H7 (cell line): ENCODE results near the gene NUB1. TPM values are rescaled to one million over a fixed set of nuclear protein-coding genes. Genes with fewer than 3 reads are reported as not detected.

Source experiments
- DNase-seq: peaks from one replicate; pipeline ENCODE4 v3.0.0; 2012
- H3K27me3 ChIP-seq: 2 replicates; pipeline ENCODE4 v1.6.0; 2011; ENCODE audit warnings: mild to moderate bottlenecking, low read length; ENCODE audit not compliant: control insufficient read depth, insufficient read depth
- H3K36me3 ChIP-seq: replicated peaks from 2 replicates; pipeline ENCODE4 v1.5.1; 2011; ENCODE audit warnings: low read length; ENCODE audit not compliant: control insufficient read depth, insufficient read depth
- H3K4me3 ChIP-seq: 2 replicates; pipeline ENCODE4 v1.5.1; 2011; ENCODE audit warnings: low read depth, mild to moderate bottlenecking, control low read depth, low read length, moderate library complexity; ENCODE audit not compliant: insufficient read depth
- total RNA-seq: library from RNA; depleted of rRNA; stranded (reverse); fragments of >200 nt; shearing (Covaris generic); gene quantifications from 2 replicates; pipeline ENCODE4 v1.2.3, GENCODE V29; 2014

The NUB1 gene
- total RNA-seq, 1 experiment from 2014 or later: 22.7 TPM

DNA sequence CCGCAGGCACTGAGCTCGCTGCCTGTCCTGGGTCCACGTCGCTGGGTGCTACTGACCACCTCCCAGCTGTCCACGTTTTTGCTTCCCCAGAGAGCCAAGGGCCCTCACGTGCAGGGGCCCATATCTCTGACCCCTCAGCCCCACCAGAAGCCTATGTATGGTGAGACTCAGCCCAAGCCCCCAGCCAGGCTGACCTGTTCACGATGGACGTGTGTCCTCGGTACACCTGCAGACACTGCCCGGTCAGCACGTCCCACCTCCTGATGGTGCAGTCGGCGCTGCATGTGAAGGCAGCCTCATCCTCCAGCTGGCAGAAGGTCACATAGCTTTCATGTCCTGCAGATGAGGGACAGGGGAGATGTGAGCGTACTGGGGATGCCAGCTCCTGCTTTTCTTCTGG is 58.3 kb downstream of the NUB1 start:
- no peak overlapping the region for H3K4me3 ChIP-seq
- H3K36me3 ChIP-seq: peaks cover 4% of the 10 kb centered on the region
- H3K27me3 ChIP-seq: no peaks in the 10 kb centered on the region
- peak; percentile 43 for DNase-seq

DNA sequence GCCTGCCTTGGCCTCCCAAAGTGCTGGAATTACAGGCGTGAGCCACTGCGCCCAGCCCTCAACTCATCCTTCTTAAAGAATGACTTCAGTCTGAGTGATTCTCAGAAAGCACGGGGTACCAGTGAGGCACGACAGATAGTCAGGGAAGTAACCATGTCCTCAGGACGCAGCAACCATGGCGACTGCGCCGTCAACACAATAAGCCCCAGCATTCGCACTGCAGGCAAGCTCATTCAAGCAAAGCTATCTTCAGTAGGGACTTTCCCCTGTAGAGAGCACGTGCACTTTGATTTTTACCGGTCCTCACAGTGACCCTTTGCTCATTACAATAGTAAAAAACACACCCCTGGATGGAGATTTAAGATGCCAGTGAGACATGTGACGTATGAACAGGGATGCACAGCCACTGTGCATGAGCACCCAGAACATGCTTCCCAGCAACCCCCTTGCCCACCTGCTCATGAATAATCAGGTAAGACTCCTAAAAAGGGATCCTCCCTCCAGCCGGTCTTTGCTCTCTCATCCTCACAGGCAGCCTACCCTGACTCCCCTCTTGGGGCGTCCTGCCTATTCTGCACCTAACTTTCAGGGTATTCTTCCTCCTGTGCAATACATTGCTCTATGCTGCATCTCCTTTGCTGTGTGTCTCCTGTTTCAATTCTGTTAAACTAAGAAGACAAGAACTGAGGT is 59.2 kb downstream of the NUB1 start:
- H3K4me3 ChIP-seq: no peak overlapping the region
- DNase-seq: peak; percentile 77

DNA sequence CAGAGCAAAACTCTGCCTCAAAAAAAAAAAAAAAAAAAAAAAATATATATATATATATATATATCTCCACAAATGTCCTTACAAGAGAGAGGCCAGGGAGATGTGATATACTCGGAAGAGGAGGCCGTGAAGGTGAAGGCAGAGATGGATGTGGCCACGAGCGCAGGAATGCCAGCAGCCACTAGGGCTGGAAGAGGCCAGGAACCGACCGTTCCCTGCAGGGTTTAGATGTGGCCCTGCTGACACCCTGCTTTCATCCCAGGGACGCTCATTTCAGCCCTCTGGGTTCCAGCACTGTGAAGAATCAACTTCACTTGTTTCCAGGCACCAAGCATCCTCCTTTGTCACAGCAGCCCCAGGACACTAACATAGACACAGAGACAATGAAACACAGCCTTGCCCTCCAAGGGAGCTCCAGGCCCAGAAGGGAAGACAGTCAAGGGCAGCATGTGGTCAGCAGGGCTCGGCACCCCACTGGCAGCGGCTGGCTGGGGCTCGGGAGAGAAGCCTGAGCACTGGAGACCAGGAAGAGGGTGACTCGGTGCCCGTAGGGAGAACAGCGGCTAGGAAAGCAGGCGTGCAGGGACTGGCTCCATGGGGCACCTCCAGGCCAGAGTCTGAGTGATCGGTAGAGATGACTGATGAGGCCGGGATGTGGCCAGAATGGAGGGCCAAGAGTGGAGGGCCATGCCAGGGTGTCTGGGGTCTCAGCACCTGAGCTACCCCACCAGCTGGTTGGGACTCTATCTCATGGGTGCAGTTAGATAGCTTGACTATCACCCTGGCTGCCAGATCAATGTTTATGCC is 60.6 kb downstream of the NUB1 start:
- DNase-seq: peak; percentile 56
- no peak overlapping the region for H3K4me3 ChIP-seq
- peaks cover 4% of the 10 kb centered on the region for H3K36me3 ChIP-seq

More for the DNA sequence above, 59.2 kb downstream of the NUB1 start:
- Histone ChIP-seq H3K27me3 (no peaks in the 10 kb centered on the region), H3K36me3 (peaks cover 4% of the 10 kb centered on the region)

DNA sequence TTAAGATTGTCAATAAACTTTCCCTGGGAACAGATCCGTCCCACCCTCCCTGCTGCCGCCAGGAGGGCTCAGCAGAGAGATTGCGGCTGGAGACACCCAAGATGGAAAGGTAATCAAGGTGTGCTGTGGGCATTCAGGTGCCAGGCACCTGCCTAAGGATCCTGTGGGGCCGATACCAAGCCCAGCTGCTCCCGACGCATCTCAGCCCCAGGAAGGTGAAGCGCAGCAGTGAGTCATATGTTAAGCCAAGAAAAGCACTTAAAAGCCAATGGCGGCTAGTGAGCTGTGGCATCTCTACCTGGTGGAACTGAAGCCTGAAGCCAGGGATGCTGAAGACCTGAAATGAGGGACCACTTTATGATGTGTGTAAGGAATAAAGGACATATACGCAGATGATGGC is 62.2 kb downstream of the NUB1 start:
- no peaks in the 10 kb centered on the region for H3K27me3 ChIP-seq
- no peak overlapping the region for H3K4me3 ChIP-seq
- peak; percentile 56 for DNase-seq
- peaks cover 3% of the 10 kb centered on the region for H3K36me3 ChIP-seq

More for the DNA sequence above, 60.6 kb downstream of the NUB1 start:
- no peaks in the 10 kb centered on the region for H3K27me3 ChIP-seq

DNA sequence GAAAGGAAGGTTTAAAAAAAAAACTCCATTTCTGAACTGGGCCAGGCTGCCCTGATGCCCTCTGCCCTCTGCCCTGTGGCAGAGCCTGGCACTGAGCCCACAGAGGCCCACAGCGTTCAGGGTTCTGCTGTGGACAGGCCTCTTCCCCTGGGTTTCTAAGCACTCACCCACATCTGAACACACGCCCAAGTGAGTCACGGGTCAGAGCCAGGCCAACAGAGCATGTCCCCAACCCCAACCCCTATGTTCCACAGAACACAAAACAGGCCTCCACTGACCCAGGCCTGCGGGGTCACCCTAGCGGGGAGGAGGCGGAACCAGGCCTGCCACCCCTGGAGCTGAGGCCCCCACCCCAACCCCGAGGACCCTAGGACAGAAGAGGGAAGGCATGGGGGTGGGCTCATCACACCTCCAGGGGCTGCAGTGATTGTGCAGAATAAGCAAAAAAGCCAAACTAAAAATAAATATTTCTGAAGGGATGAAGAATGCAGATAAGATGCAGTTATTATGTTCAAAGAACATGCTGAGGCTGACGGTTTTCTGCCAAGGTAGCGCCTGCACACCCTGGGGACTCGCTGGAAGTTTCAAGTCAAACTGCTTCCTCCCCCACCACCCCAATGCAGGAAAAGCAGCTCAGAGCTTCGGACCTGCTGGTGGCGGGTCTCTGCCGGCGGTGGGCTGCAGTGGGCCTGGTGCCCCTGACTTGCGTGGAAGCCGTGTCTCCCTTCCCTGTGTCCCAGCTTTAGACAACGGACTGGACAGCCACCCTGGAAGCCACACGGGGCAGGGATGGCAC is 62.8 kb downstream of the NUB1 start:
- Histone ChIP-seq H3K36me3 (peaks cover 3% of the 10 kb centered on the region), H3K27me3 (no peaks in the 10 kb centered on the region), H3K4me3 (no peak overlapping the region)
- peak; percentile 59 for DNase-seq

DNA sequence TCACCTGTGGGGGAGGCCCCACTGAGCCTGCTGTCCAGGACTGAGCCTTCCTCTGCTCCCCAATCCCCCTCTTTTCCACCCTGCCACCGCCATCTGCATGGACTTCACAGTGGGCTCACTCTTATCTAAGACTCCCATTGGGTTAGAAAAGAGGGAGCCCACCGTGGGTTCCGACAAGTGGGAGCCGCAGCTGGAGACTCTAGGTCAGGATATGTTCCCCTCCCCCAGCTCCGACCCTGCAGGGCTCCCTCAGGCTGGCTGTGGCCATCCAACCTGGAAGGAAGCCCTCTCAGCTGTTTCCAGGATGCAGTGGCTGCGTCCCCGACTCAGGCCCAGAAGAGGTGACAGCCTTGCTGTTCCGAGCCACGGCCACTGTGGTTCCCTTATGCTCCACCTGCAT is 63.4 kb downstream of the NUB1 start:
- no peaks in the 10 kb centered on the region for H3K27me3 ChIP-seq
- DNase-seq: peak; percentile 59
- H3K36me3 ChIP-seq: peaks cover 3% of the 10 kb centered on the region
- no peak overlapping the region for H3K4me3 ChIP-seq

DNA sequence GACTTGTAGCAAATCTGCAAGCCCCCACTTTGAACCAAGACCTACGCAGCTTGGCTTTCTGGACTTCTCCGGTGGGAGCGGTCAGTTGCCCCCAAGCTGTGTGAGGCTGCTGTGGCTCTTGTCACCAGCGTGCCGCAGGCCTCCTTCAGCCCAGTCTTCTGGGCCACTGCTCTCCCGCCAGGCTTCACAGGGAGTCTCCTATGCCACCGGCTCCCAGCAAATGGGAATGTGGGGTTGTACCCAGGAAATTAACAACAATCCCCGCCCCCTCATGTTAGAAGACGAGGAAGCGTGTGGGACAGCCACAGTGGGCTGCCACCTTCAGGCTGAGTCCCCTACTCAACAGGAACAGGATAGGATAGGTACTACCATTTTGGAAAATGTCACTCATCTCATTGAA is 64.0 kb downstream of the NUB1 start:
- H3K36me3 ChIP-seq: peaks cover 3% of the 10 kb centered on the region
- H3K27me3 ChIP-seq: no peaks in the 10 kb centered on the region
- DNase-seq: peak; percentile 55
- no peak overlapping the region for H3K4me3 ChIP-seq

DNA sequence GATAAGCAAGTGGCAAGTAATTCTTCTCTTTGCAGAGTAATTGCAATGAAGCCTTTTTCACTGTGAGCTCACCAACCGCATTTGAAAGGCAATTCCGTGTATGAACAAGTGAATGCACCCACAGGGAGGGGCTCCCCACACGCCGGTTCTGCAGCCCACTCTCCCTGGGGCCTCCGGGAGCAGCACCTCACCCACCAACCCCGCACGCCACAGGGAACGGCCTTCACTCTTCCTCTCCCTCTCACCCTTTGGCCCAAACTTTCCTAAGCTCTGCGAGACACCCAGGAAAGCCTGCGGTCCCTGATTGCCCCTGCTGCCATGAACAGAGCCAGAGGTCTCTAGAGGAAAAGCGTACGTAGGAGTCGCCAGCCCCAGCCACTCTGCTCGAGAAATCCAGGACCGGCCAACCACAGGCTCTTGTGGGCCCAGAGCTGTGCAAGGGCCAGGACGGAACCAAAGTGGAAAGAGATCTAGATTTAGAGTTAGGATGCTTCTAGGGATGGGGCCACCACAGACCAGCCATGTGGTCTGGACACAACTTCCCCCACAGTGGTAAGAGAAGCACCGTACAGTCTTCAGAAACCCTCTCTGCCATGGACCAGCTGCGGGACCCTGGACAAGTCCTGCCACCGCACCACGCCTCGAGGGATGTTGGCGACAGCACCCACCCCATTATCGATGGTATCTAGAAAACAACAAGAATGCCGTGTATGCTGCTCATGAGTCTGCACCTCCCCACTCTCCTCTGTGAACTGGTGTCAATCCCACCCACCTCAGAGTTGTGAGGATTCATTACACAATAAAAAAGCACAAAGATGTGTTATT is 64.7 kb downstream of the NUB1 start:
- H3K36me3 ChIP-seq: peaks cover 3% of the 10 kb centered on the region
- DNase-seq: peak; percentile 46
- H3K27me3 ChIP-seq: peaks cover 5% of the 10 kb centered on the region; the same call in 1 of the 2 replicates
- H3K4me3 ChIP-seq: no peak overlapping the region

DNA sequence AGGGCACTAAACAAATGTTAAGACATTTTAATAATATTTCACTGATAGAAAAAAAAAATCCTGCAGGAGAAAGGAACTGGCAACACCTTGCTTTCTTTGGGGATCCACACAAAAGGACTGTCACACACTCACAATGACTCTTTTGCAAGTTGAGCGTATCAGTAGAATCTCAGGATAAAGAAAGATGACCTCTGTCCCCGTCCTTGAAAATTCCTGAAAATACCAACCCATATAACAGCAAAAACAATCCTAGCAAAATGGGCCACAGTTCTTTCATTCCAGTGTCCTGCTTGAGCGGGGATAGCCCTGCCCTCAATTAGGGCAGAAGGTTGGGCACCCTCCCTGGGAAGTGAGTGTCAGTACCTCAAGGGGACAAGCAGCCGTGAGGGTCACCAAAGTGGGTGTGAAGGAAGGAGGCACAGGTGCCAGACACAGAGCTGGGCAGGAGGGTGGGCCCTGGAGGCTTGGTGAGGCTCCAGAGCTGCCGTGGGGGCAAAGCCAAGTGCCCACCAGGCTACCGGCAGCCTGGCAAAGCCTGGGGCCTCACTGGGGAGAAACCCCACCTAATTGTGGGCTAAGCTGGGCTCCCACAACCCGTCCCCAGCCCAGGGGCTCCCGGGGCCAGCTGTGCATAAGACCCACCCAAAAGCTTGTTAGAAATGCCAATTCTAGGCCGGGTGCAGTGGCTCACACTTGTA is 65.4 kb downstream of the NUB1 start:
- Histone ChIP-seq H3K36me3 (peaks cover 3% of the 10 kb centered on the region), H3K27me3 (peaks cover 12% of the 10 kb centered on the region; the same call in 1 of the 2 replicates), H3K4me3 (no peak overlapping the region)
- DNase-seq: peak; percentile 43

DNA sequence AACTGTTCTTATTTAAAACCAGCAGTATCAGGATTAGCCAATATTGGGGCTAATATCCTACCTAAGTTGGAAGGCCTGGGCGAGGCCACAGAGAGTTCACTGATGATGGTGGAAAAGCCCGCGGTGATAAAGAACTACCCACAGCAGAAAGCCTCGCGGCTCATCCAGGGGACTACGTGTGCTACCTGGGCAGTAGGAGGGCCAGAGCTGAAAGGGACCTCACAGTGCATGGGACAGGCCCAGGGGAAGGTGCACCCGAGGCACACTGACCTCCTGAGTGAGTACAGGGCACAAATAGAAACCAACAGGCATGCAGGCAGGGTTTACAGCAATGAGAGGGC is 66.9 kb downstream of the NUB1 start:
- Histone ChIP-seq H3K27me3 (peaks cover 13% of the 10 kb centered on the region; the same call in 1 of the 2 replicates), H3K36me3 (peaks cover 3% of the 10 kb centered on the region), H3K4me3 (peak overlapping the region; percentile 87)
- no peak for DNase-seq

DNA sequence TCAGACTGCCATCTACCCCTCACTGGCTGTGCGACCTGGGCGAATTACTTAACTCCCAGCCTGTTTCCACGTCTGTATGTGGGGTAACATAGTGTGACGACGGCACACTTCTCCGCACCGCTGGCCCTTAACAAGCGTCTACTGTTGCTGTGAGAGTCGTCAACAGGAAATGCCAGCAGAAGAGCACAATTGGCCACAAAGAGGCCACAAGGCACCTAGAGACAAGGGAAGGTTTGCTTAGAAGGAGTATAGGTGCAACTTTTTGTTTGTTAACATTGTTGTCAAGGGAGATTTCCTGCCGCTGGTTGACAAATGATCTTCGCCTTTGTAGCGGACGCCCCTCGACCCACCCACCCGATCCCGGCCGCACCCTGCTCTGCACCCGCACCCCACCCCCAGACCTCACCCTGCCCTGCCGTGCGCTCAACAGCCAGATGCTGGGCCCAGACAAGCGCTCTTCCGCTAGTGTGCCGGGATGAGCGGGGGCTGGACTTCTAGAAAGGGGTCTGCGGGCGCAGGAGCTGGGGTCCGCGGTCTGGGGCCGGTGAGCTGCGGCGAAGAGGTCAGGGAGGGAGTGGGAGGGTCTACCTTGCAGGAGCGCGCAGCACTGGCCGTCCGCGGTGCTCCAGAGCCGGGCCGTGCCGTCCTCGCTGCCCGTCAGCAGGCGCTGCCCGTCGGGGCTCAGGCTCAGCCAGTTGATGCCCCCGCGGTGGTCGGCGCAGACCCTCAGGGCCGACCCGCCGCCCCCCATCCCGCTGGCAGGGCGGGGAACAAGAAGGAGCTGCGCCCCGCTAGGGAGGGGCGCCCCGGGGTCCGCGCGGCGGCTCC is 67.4 kb downstream of the NUB1 start:
- Histone ChIP-seq H3K36me3 (peaks cover 3% of the 10 kb centered on the region), H3K27me3 (peaks cover 13% of the 10 kb centered on the region; the same call in 1 of the 2 replicates), H3K4me3 (peak overlapping the region; percentile 87)
- DNase-seq: peak; percentile 87

DNA sequence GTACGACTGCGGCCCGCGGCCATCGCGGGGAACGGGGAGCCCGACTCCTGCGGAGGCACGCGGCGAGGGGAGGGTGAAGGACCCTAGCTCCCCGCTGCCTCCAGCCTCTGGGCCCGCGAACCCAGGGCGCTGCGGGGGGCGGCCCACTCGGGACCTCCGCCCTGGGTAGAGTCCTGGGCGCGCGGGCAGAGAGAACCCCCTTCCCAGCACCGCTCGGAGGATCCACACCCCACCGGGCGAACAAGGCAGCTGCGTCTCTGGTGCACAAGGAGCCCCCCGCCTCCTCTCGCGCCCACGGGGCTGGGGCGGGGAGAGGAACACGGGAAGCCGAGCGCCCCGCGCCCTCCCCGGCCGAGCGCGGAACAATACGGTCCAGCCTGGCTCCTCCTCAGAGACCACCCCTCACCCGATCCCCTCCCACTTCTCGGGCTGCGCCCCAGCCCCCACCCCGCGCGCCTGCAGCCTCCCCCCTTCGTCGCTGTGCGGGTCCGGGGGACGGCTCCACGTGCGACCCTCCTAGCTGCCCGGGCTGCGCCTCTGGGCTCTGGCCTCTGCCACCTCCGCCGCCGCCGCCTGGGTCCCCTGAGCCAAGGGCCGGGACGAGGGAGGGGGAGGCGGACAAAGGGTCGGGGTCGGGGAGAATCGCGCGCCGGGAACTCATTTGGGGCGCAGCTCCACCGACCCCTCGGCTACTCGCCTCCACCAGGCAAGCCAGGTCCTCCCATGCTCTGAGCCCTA is 68.2 kb downstream of the NUB1 start, which contains the start of gene WDR86:
TSS of gene WDR86 (minus strand) at position 372 of the 738 bp plus-strand sequence. CDS start 449 bp downstream, outside the sequence.
- peaks cover 13% of the 10 kb centered on the region; the same call in 1 of the 2 replicates for H3K27me3 ChIP-seq

More for the DNA sequence above, 68.2 kb downstream of the NUB1 start, which contains the start of gene WDR86:
- peak within 1 kb of the TSS; percentile 87 for H3K4me3 ChIP-seq
- H3K36me3 ChIP-seq: peaks cover 3% of the 10 kb centered on the region
- DNase-seq: peak; percentile 94
